Stimulated activated CD4-positive, alpha-beta T cell treated with anti-CD3 and anti-CD28 coated beads, TNF-alpha, amount 100 ng/mL, for 4 hours (primary cell): Measurements from ENCODE around the gene SPSB1.

ENCODE experiments used
- DNase-seq, 3 experiments: peaks; one replicate each; pipeline ENCODE4 v3.0.0-alpha.2; 2020; ENCODE audit warnings: low read depth in 3 of 3

The SPSB1 gene

GRCh38 chr1:9341301-9341845 is 48.7 kb downstream of the SPSB1 start:
- DNase-seq, result no peak

GRCh38 chr1:9343269-9343668 is 50.6 kb downstream of the SPSB1 start:
- DNase-seq, result no peak

- no peak for DNase-seq
Measured at GRCh38 chr1:9344426-9345200, 51.9 kb downstream of the SPSB1 start.

- DNase-seq, result no peak
Measured at GRCh38 chr1:9345471-9345870, 52.8 kb downstream of the SPSB1 start.

- DNase-seq, result no peak
Measured at GRCh38 chr1:9345922-9346321, 53.2 kb downstream of the SPSB1 start.

- DNase-seq, result no peak
Measured at GRCh38 chr1:9346566-9346965, 53.9 kb downstream of the SPSB1 start.

- no peak for DNase-seq
Measured at GRCh38 chr1:9347095-9347850, 54.6 kb downstream of the SPSB1 start.

GRCh38 chr1:9349331-9349851 is 56.7 kb downstream of the SPSB1 start:
- DNase-seq, result no peak

GRCh38 chr1:9350013-9350908 is 57.6 kb downstream of the SPSB1 start:
- no peak for DNase-seq

- DNase-seq, result no peak
Measured at GRCh38 chr1:9350960-9351359, 58.3 kb downstream of the SPSB1 start.

- no peak for DNase-seq
Measured at GRCh38 chr1:9351654-9352271, 59.1 kb downstream of the SPSB1 start.

- DNase-seq, result no peak
Measured at GRCh38 chr1:9352377-9353134, 59.9 kb downstream of the SPSB1 start.

GRCh38 chr1:9355503-9355902 is 62.8 kb downstream of the SPSB1 start:
- DNase-seq, result no peak

- DNase-seq, result no peak
Measured at GRCh38 chr1:9356021-9356420, 63.3 kb downstream of the SPSB1 start.

GRCh38 chr1:9356829-9357466 is 64.3 kb downstream of the SPSB1 start:
- no peak for DNase-seq

- no peak for DNase-seq
Measured at GRCh38 chr1:9357958-9358357, 65.3 kb downstream of the SPSB1 start.

GRCh38 chr1:9360371-9361064 is 67.8 kb downstream of the SPSB1 start:
- DNase-seq, result no peak

- DNase-seq, result no peak
Measured at GRCh38 chr1:9361630-9362260, 69.1 kb downstream of the SPSB1 start.

- DNase-seq, result no peak
Measured at GRCh38 chr1:9362488-9362887, 69.8 kb downstream of the SPSB1 start.
